ENCODE measurements around the gene FXYD5.

- TF ChIP-seq CTCF (IDR thresholded peaks at IDR 0.05) (no peak), POLR2A (IDR thresholded peaks at IDR 0.05) (no peak)
Observed at GRCh38 chr19:35162471-35163326, 8.2 kb downstream of the FXYD5 start.

Data from body of pancreas (tissue), 4 donors.